Stimulated activated naive CD8-positive, alpha-beta T cell treated with anti-CD3 and anti-CD28 coated beads, Interleukin-15, Interleukin-2, amounts not matched to agents 100 ng/mL and 50 ng/mL, for 24 hours (primary cell): Measurements from ENCODE around the gene VEGFB.
A peak's percentile ranks its signal among the peaks of the same experiment; 100 is the strongest.

Source experiments
- H3K27ac Mint-ChIP-seq: one replicate; pipeline ENCODE4 v1.8.0; 2021; ENCODE audit warnings: mild to moderate bottlenecking, mixed read lengths
- H3K27me3 Mint-ChIP-seq: one replicate; pipeline ENCODE4 v1.8.0; 2021; ENCODE audit warnings: mixed read lengths
- H3K36me3 Mint-ChIP-seq: one replicate; pipeline ENCODE4 v1.8.0; 2021; ENCODE audit warnings: low read depth, mixed read lengths
- H3K4me1 Mint-ChIP-seq: one replicate; pipeline ENCODE4 v1.8.0; 2021; ENCODE audit warnings: low read depth, mixed read lengths
- H3K4me3 Mint-ChIP-seq: one replicate; pipeline ENCODE4 v1.8.0; 2021; ENCODE audit warnings: mild to moderate bottlenecking, mixed read lengths
- H3K9me3 Mint-ChIP-seq: one replicate; pipeline ENCODE4 v1.8.0; 2021; ENCODE audit warnings: mixed read lengths

VEGFB gene

DNA sequence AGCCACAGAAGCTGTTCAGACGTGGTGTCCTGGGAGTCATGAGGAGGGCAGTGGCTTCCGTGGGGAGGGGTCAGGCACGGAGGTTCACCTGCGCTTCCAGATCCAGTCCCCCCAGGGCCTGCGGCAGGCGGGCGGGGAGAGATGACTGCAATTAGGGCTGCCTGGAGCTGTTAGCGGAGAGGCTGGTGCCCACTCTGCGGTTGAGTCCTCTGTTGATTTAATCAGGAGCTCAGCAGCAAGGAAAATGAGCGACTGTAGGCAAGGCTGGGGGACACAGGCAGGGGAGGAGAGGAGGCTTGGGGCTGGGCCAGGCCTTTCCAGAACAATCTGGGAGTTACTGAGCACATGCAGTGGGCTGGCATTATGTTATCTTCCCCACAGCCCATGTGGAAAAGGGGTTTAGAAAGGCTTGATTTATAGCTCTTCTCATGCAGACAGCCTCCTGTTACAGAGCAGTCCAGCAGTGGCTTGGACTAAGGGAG is 30.0 kb downstream of the VEGFB start:
- Mint-ChIP-seq H3K4me3 (no peak overlapping the region), H3K27me3 (no peaks in the 10 kb centered on the region), H3K4me1 (peaks cover 28% of the 10 kb centered on the region), H3K36me3 (peaks cover 17% of the 10 kb centered on the region), H3K9me3 (no peaks in the 10 kb centered on the region), H3K27ac (no peak overlapping the region)

DNA sequence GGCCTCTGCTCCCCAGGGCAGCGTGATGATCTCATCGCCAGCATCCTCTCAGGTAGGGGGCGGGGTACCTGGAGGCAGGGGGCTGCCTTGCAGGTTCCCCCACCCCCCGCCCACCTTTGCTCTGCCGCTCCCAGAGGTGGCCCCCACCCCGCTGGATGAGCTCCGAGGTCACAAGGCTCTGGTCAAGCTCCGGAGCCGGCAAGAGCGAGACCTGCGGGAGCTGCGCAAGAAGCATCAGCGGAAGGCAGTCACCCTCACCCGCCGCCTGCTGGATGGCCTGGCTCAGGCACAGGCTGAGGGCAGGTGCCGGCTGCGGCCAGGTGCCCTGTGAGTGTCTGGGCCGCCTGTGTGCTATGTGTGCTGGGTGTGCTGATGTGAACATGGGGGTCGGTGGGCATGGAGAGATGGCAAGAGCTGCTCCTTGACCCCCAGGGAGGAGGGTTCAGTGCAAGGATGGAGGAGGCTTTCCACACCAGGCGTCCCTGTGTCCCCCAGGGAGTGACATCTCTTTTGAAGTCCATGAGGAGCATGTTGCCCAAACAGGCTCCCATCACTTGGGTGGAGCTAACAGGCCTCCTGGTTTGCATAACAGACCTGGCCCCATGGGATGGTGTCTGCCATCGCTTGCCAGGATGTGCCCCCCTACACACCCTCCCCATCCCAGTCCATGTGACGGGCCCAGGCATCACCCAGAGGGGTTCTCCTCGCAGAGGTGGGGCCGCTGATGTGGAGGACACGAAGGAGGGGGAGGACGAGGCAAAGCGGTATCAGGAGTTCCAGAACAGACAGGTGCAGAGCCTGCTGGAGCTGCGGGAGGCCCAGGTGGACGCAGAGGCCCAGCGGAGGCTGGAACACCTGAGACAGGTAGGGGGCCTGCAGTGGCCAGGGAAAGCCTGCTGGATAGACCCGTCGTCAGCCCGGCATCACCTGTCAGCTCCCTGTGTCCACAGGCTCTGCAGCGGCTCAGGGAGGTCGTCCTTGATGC is 31.1 kb downstream of the VEGFB start:
- no peak overlapping the region for H3K4me3 Mint-ChIP-seq
- H3K27me3 Mint-ChIP-seq, result no peaks in the 10 kb centered on the region
- H3K36me3 Mint-ChIP-seq, result peaks cover 12% of the 10 kb centered on the region
- no peaks in the 10 kb centered on the region for H3K9me3 Mint-ChIP-seq
- H3K4me1 Mint-ChIP-seq, result peaks cover 17% of the 10 kb centered on the region
- H3K27ac Mint-ChIP-seq, result no peak overlapping the region

DNA sequence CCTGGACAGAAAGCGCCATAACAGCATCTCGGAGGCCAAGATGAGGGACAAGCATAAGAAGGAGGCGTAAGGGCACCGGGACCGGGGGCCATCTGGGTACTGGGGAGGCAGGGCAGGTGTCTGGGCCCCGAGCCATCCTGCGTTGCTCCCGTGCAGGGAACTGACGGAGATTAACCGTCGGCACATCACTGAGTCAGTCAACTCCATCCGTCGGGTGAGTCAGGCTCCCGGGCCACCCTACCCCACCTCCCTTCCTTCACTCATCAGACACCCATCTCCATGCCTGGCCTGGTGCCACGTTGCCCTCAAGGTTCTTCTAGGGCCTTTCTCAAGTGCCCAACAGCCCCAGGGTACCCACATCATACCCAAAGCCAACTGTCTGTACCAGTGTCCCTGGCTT is 32.0 kb downstream of the VEGFB start:
- H3K27me3 Mint-ChIP-seq, result no peaks in the 10 kb centered on the region
- H3K4me3 Mint-ChIP-seq, result no peak overlapping the region
- H3K4me1 Mint-ChIP-seq, result peaks cover 17% of the 10 kb centered on the region
- no peaks in the 10 kb centered on the region for H3K9me3 Mint-ChIP-seq
- H3K27ac Mint-ChIP-seq, result no peak overlapping the region
- peaks cover 12% of the 10 kb centered on the region for H3K36me3 Mint-ChIP-seq

DNA sequence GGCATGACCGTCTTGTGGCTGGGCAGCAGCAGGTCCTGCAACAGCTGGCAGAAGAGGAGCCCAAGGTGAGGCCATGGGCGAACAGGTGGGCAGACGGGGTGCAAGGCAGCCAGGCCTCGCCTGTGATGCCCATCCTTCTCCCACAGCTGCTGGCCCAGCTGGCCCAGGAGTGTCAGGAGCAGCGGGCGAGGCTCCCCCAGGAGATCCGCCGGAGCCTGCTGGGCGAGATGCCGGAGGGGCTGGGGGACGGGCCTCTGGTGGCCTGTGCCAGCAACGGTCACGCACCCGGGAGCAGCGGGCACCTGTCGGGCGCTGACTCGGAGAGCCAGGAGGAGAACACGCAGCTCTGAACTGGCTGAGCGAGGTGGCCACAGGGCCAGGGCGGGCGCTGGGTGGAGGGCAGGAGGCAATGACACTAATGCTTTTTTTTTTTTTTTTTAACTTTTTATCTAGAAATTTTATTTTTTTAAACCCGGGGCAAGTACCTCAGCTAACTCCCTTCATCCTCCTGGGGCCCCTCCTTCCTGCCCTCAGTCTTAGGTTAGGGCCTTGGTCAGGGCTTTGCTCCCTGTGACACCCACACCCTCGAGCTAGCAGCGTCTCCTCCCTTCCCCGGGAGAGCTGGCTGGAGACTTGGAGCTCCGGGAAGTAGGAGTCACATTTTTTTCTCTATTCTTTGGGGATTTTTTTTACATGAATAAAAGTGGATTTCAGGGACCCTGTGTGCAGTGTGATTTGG is 33.0 kb downstream of the VEGFB start:
- Mint-ChIP-seq H3K9me3 (no peaks in the 10 kb centered on the region), H3K4me1 (peaks cover 25% of the 10 kb centered on the region), H3K27me3 (no peaks in the 10 kb centered on the region), H3K4me3 (peak overlapping the region; percentile 95), H3K27ac (peak overlapping the region; percentile 83), H3K36me3 (peaks cover 12% of the 10 kb centered on the region)

DNA sequence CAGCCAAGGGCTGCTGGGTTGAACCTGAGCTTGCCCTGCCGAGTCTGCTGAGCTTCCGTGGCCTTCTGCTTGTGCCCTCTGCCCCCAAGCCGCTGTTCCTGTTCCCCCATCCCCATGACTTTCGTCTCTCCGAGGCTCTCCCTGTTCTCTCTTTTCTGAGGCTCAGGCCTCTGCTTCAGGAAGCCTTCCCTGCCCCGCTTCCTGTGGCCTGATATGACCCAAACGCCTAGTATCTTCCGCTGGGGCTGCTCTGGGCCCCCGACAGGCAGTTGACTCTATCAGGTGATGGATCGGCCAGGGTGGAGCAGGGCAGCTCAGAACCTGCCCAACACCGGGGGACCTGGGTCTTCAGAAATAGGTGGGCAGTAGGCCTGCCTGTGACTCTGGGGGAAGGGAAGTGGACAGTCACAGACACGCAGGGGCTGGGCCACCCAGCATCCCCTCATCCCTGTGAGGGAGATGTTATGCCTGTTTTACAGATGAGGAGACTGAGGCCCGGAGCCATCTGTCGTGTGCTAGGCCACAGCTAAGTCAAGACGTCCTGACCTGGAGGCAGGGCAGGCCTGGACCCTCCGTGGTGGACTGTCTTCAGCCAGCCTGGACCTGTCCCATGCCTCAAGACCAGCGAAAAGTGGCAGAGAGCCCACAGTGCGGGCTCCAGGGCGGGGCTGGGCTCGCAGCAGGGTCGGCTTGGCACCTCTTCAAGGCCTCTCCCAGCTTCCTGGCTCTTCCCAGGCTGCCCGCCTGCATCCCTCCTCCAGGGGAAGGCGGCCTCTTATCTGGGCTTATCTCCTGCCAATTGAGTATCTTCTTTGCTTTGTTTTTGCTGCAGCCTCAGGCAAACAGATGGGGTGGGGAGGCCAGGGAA is 33.9 kb downstream of the VEGFB start:
- Mint-ChIP-seq H3K36me3 (peaks cover 9% of the 10 kb centered on the region), H3K9me3 (no peaks in the 10 kb centered on the region), H3K27ac (peak overlapping the region; percentile 88), H3K4me1 (peaks cover 28% of the 10 kb centered on the region), H3K27me3 (no peaks in the 10 kb centered on the region), H3K4me3 (peak overlapping the region; percentile 95)

DNA sequence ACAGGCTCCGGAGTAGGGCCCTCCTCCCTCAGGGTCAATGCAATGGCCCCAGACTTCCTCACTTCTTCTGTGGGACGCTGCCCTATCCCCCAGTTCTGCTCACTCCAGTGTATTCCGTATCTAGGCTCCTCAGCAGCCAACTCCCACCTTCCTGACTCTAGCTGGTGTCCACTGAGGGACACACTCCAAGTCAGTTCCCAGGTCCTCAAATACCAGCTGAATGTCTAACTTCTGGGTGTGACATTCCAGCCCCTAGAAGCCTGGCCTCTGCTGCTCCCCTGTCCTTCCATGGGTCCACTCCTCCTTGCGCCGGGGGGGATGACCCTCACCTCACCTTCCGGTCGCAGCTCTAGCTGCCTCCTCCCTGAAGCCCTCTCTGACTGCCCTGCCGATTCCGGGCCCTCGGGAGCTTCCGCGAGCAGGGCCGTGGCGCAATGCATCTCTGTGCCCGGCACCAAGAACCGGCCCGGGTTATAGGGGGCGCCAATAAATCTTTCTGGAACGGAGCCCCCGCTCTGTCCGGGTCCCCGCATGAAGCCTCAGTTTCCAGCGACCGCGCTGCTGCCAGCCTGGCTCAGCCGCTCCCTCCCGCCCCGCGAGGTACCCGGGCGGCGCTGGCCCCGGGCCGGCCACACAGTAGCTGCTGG is 34.6 kb downstream of the VEGFB start:
- peak overlapping the region; percentile 95 for H3K4me3 Mint-ChIP-seq
- H3K27ac Mint-ChIP-seq, result peak overlapping the region; percentile 88
- H3K4me1 Mint-ChIP-seq, result peaks cover 28% of the 10 kb centered on the region
- no peaks in the 10 kb centered on the region for H3K27me3 Mint-ChIP-seq
- H3K36me3 Mint-ChIP-seq, result peaks cover 9% of the 10 kb centered on the region
- no peaks in the 10 kb centered on the region for H3K9me3 Mint-ChIP-seq

DNA sequence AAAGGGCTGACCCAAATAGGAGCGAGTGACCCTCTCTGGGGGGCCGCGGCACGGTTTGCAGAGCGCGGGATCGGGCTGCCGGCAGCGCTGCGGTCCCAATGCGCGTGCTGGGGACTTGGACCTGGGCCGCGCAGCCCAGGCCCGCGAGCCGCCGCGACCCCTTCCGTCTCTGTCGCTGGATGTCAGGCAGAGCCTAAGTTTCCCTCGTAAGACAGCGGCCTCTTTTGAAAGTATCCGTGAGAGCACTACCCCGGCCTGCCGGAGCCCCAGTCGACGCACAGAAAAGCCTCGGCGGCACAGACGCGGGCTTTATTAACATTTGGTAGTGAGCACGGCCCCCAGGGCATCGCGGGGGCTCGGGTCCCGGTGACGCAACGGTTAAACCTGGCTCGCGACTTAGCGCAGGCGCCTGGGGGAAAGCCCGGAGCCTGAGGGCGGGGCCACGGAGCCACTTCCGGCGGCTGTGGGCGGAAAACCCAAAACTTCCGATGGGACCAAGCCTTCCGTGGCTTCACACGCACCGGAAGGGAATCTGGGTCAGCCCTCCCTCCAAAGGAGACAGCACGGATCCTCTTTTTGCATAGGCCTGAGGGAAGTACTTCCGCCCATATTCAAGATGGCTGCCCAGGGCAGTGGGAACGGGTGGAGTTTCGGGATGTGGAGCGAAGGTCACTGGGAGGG is 35.3 kb downstream of the VEGFB start:
- peak overlapping the region; percentile 95 for H3K4me3 Mint-ChIP-seq
- H3K36me3 Mint-ChIP-seq, result peaks cover 9% of the 10 kb centered on the region
- no peaks in the 10 kb centered on the region for H3K27me3 Mint-ChIP-seq
- H3K27ac Mint-ChIP-seq, result peak overlapping the region; percentile 96
- H3K9me3 Mint-ChIP-seq, result no peaks in the 10 kb centered on the region
- peaks cover 28% of the 10 kb centered on the region for H3K4me1 Mint-ChIP-seq

DNA sequence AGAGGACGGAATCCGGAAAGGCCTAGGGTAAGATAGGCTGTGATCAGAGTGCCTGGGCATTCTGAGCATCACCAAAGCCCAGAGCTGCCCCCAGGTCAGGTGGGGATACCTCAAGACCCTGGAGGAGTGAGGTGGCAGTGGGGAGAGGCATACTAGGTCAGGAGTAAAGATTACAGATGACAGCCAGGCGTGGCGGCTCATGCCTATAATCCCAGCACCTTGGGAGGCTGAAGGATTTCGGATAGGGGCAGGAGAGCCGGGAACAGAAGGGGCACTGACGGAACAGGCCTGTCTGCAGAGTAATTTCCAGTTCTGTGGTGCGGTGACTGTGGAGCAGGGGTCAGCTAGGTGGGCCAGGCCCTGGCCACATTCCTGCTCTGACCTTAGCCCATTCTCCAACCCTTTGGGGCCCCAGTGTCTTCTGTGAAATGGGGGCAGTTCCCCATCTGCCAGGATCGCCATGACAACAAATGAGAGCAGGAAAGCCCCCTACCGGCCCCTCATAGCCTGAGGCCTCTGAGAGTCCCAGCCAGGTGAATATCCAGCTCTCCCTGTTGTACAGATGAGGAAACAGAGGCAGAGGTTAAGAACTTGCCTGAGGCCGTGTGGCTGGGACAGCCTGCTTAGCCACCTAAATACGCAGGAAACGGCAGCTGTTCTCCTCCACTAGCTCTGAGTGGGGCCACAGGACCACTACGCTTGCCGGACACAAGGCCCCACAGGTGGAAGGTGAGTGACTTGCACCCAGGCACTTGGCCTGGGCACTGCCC is 40.8 kb downstream of the VEGFB start:
- Mint-ChIP-seq H3K4me3 (no peak overlapping the region), H3K27ac (no peak overlapping the region)

DNA sequence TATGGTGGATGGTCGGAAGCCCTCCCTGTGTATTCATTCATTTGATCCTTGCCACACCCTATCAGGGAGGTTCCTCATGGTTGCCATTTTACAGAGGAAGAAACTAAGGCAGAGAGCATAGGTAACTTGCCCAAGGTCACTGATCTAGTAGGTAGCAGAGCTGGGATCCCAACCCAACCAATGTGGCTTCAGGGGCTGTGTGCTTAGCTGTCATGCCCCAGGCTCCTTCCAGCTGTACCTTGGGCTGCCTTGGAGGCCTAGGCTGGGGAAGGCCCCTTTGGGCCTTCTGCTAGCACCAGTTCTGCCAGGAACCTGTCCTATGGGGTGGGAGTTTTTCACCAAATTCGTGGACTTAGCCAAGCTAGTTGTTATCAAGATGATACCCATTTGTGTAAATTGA is 41.5 kb downstream of the VEGFB start:
- Mint-ChIP-seq H3K27me3 (no peaks in the 10 kb centered on the region), H3K9me3 (no peaks in the 10 kb centered on the region), H3K27ac (no peak overlapping the region), H3K4me1 (peaks cover 11% of the 10 kb centered on the region), H3K4me3 (no peak overlapping the region), H3K36me3 (peaks cover 5% of the 10 kb centered on the region)

More for the DNA sequence above, 40.8 kb downstream of the VEGFB start:
- H3K9me3 Mint-ChIP-seq, result no peaks in the 10 kb centered on the region
- H3K36me3 Mint-ChIP-seq, result peaks cover 7% of the 10 kb centered on the region
- no peaks in the 10 kb centered on the region for H3K27me3 Mint-ChIP-seq
- peaks cover 11% of the 10 kb centered on the region for H3K4me1 Mint-ChIP-seq

DNA sequence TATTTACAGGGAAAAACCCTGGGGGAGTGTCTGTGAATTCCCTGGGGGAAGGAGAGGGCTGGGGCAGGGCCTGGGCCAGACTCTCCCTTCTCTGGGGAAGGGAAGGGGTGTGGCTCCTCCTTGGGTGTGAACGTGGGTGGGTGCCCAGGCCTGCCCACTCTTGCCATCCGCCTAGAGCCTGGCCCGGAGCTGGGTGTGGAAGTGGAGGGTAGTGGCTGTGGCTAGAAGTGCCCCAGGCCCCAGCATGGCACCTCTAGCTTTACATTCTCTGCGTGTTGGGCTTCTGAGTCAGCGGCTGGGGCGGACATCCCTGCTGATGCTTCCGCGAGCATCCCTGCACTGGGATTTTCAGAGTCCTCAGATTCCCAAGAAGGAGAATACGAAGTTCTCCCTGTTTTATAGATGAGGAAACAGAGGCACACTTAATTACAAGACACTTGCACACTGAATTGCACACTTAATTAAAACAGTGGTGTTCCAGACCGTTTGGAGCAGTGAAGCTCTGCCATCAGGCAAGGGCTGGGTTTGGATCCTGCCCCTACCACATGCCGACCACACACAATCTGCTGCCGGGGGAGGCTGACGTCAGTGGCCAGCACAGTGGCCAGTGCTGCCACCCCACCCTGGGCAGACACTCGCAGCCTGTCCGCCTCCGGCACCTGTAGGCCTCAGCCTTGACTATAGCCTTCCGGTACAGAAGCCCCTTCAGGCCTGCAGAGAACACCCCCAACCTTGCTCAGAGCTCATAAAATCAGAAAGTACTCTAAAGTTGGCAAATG is 42.5 kb downstream of the VEGFB start:
- Mint-ChIP-seq H3K9me3 (no peaks in the 10 kb centered on the region), H3K27ac (no peak overlapping the region), H3K4me3 (no peak overlapping the region), H3K4me1 (peaks cover 8% of the 10 kb centered on the region), H3K27me3 (no peaks in the 10 kb centered on the region), H3K36me3 (peaks cover 5% of the 10 kb centered on the region)

DNA sequence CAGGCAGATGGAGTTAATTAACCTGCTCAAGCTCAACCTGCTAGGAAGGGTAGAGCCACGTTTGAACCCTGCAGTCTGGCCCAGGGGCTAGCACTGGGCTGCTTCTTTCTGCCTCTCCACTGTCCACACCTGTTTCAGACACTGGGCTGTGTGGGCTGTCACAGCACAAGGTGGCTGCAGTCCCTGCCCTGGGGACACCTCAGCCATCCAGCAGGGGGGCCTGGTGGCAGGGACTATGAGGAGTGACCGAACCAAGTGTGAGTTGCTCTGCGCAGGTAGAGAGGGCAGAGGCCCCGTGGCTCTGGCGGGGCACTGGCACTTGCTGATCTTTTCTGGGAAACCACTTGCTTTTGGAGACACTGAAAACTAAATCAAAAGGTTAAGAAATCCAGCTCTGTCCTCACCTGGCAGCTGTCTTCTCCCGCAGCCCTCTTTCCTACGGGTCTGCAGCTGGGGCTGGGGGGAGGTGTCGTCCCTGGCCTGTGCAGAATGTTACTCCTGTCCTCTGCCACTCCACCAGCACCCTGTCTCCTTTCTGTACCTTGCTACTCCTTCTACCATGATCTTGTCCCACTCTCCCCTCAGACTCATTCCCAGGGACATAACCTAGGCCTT is 44.3 kb downstream of the VEGFB start:
- peaks cover 7% of the 10 kb centered on the region for H3K4me1 Mint-ChIP-seq
- no peak overlapping the region for H3K27ac Mint-ChIP-seq
- H3K36me3 Mint-ChIP-seq, result peaks cover 5% of the 10 kb centered on the region
- no peaks in the 10 kb centered on the region for H3K9me3 Mint-ChIP-seq
- no peaks in the 10 kb centered on the region for H3K27me3 Mint-ChIP-seq
- no peak overlapping the region for H3K4me3 Mint-ChIP-seq
